H1 (cell line): ENCODE results near the gene BECN2. TPM values are rescaled to one million over a fixed set of nuclear protein-coding genes. Genes with fewer than 3 reads are reported as not detected.

Experiments used
- CTCF ChIA-PET: fragments of 300-600 bp; sonication (Branson Sonifier 250); formaldehyde crosslinking; loops from one replicate; lab custom pipeline; 2021; ENCODE audit not compliant: partially characterized antibody; lab: Charles Lee
- POLR2A ChIA-PET: fragments of 300-600 bp; sonication (Branson Sonifier 250); formaldehyde crosslinking; loops from one replicate; lab custom pipeline; 2021; ENCODE audit warnings: inconsistent platforms; ENCODE audit not compliant: partially characterized antibody; lab: Charles Lee
- DNase-seq, 2 experiments: peaks; one replicate each; pipeline versions ENCODE4 v3.0.0 to v3.0.0-alpha.2; 2010 to 2022; ENCODE audit warnings: low spot score in 2 of 2, low read depth in 1 of 2, mixed read lengths in 1 of 2
- FAIRE-seq: peaks from 2 replicates; lab custom pipeline; 2011; peaks lifted over from hg19 to GRCh38; lab: Jason Lieb, UNC
- H2AFZ ChIP-seq: 2 replicates; pipeline ENCODE4 v1.8.1; 2012; ENCODE audit warnings: low read length, inconsistent platforms
- H2AK5ac ChIP-seq: 2 replicates; pipeline ENCODE4 v1.6.1; 2013; ENCODE audit warnings: low read depth, low read length
- H2BK120ac ChIP-seq: replicated peaks from 2 replicates; pipeline ENCODE3; 2013; ENCODE audit warnings: low read depth, low read length, inconsistent platforms
- H2BK12ac ChIP-seq: 2 replicates; pipeline ENCODE4 v1.6.1; 2013; ENCODE audit warnings: low read depth, low read length
- H2BK15ac ChIP-seq: 2 replicates; pipeline ENCODE4 v1.6.1; 2013; ENCODE audit warnings: low read length
- H2BK20ac ChIP-seq: 2 replicates; pipeline ENCODE4 v1.6.1; 2013; ENCODE audit warnings: low read length
- H2BK5ac ChIP-seq: 2 replicates; pipeline ENCODE4 v1.6.1; 2013; ENCODE audit warnings: low read depth, low read length
- H3K14ac ChIP-seq: 2 replicates; pipeline ENCODE4 v1.6.1; 2013; ENCODE audit warnings: inconsistent platforms; ENCODE audit not compliant: insufficient read length
- H3K18ac ChIP-seq: 2 replicates; pipeline ENCODE4 v1.6.1; 2013; ENCODE audit warnings: low read length; ENCODE audit errors: extremely low read depth
- H3K23ac ChIP-seq: 2 replicates; pipeline ENCODE4 v1.6.1; 2013; ENCODE audit warnings: inconsistent platforms; ENCODE audit not compliant: insufficient read length
- H3K23me2 ChIP-seq: 2 replicates; pipeline ENCODE4 v1.6.1; 2013; ENCODE audit warnings: low read depth, low read length
- H3K27ac ChIP-seq: 2 replicates; pipeline ENCODE4 v1.6.1; 2011; ENCODE audit warnings: low read depth, low read length, inconsistent platforms
- H3K27me3 ChIP-seq, 4 experiments: replicated peaks in 1 of 4; 1 replicate in 1 of 4; 2 replicates in 3 of 4; pipeline versions ENCODE4 v1.6.1 to v1.8.1; 2011 to 2013; ENCODE audit warnings: low read length in 3 of 4, mild to moderate bottlenecking in 3 of 4, inconsistent platforms in 2 of 4, mixed read lengths in 2 of 4, moderate library complexity in 1 of 4; ENCODE audit not compliant: control insufficient read depth in 3 of 4, insufficient read depth in 3 of 4; ENCODE audit errors: extremely low read depth in 1 of 4
- H3K36me3 ChIP-seq, 4 experiments: 2 replicates each; pipeline versions ENCODE4 v1.6.1 to v1.8.1; 2011 to 2013; ENCODE audit warnings: mild to moderate bottlenecking in 4 of 4, low read length in 3 of 4, moderate library complexity in 2 of 4, control low read depth in 1 of 4, inconsistent platforms in 1 of 4; ENCODE audit not compliant: insufficient read depth in 4 of 4, control insufficient read depth in 2 of 4
- H3K4ac ChIP-seq: replicated peaks from 2 replicates; pipeline ENCODE3; 2013; ENCODE audit warnings: low read length, low read depth, mixed read lengths, inconsistent platforms; ENCODE audit not compliant: insufficient read length
- H3K4me1 ChIP-seq, 4 experiments: replicated peaks in 1 of 4; 1 replicate in 1 of 4; 2 replicates in 3 of 4; pipeline versions ENCODE4 v1.6.1 to v1.8.1; 2011 to 2013; ENCODE audit warnings: low read length in 3 of 4, inconsistent platforms in 2 of 4, mixed read lengths in 1 of 4; ENCODE audit not compliant: insufficient read depth in 4 of 4, control insufficient read depth in 3 of 4
- H3K4me2 ChIP-seq, 2 experiments: 2 replicates each; pipeline versions ENCODE4 v1.6.1 to v1.8.1; 2011 to 2013; ENCODE audit warnings: low read depth in 2 of 2, low read length in 2 of 2, control low read depth in 1 of 2, inconsistent platforms in 1 of 2, mild to moderate bottlenecking in 1 of 2; ENCODE audit not compliant: insufficient read depth in 1 of 2
- H3K4me3 ChIP-seq, 4 experiments: fragments of 200-600, 300-600 bp in 1 of 4; sonication (generic), shearing (Covaris generic), sonication (Bioruptor Twin) in 1 of 4; 2 replicates each; pipeline versions ENCODE4 v1.5.1 to v1.8.1; 2011 to 2016; ENCODE audit warnings: low read length in 4 of 4, low read depth in 3 of 4, control low read depth in 2 of 4, inconsistent platforms in 2 of 4, mild to moderate bottlenecking in 2 of 4, mixed read lengths in 1 of 4, moderate library complexity in 1 of 4; ENCODE audit not compliant: insufficient read depth in 2 of 4; ENCODE audit errors: extremely low read depth in 1 of 4
- H3K56ac ChIP-seq: replicated peaks from 2 replicates; pipeline ENCODE3; 2013; ENCODE audit warnings: low read depth, mild to moderate bottlenecking, mixed read lengths, low read length, inconsistent platforms; ENCODE audit not compliant: insufficient read length
- H3K79me1 ChIP-seq: 2 replicates; pipeline ENCODE4 v1.6.1; 2013; ENCODE audit warnings: low read depth, low read length, control low read depth
- H3K79me2 ChIP-seq, 2 experiments: 2 replicates each; pipeline versions ENCODE4 v1.6.1 to v1.8.1; 2012 to 2013; ENCODE audit warnings: low read length in 2 of 2, mild to moderate bottlenecking in 2 of 2, inconsistent platforms in 1 of 2; ENCODE audit not compliant: insufficient read depth in 2 of 2, control insufficient read depth in 1 of 2
- H3K9ac ChIP-seq, 4 experiments: replicated peaks in 1 of 4; 1 replicate in 1 of 4; 2 replicates in 3 of 4; pipeline versions ENCODE4 v1.6.1 to v1.8.1; 2011 to 2013; ENCODE audit warnings: low read depth in 3 of 4, low read length in 3 of 4, control low read depth in 2 of 4, mild to moderate bottlenecking in 2 of 4, moderate library complexity in 2 of 4, inconsistent platforms in 1 of 4; ENCODE audit errors: extremely low read depth in 1 of 4
- H3K9me3 ChIP-seq, 2 experiments: 2 replicates each; pipeline versions ENCODE4 v1.6.1 to v1.8.1; 2012 to 2013; ENCODE audit warnings: mild to moderate bottlenecking in 2 of 2, moderate library complexity in 2 of 2, control low read depth in 1 of 2, inconsistent platforms in 1 of 2, low read depth in 1 of 2, low read length in 1 of 2, mixed read lengths in 1 of 2; ENCODE audit not compliant: insufficient read depth in 2 of 2
- H4K20me1 ChIP-seq, 2 experiments: replicated peaks in 1 of 2; 2 replicates each; pipeline versions ENCODE3 to v1.8.1; 2011 to 2013; ENCODE audit warnings: inconsistent platforms in 2 of 2, low read length in 2 of 2, mild to moderate bottlenecking in 1 of 2; ENCODE audit not compliant: insufficient read depth in 2 of 2, control insufficient read depth in 1 of 2
- H4K5ac ChIP-seq: 2 replicates; pipeline ENCODE4 v1.6.1; 2013; ENCODE audit warnings: low read length, low read depth, mixed read lengths, inconsistent platforms; ENCODE audit not compliant: insufficient read length
- H4K8ac ChIP-seq: 2 replicates; pipeline ENCODE4 v1.8.0; 2013; ENCODE audit warnings: mild to moderate bottlenecking, moderate library complexity, low read length, inconsistent platforms; ENCODE audit not compliant: insufficient read depth; ENCODE audit errors: extremely low read depth
- H4K91ac ChIP-seq: replicated peaks from 2 replicates; pipeline ENCODE3; 2013; ENCODE audit warnings: low read length, mixed read lengths, inconsistent platforms; ENCODE audit not compliant: insufficient read length
- CBX8 ChIP-seq: fragments of 300-800, 300-1000 bp; sonication (generic); IDR thresholded peaks from 2 replicates; pipeline ENCODE4 v1.7.1; 2016; ENCODE audit warnings: low read depth, low read length, borderline replicate concordance
- CHD2 ChIP-seq: IDR thresholded peaks from 2 replicates; pipeline ENCODE4 v1.6.1; 2012; ENCODE audit warnings: low read length, improper control_type of control experiment
- POLR2A ChIP-seq, 2 experiments: IDR thresholded peaks; 1 replicate in 1 of 2; 2 replicates in 1 of 2; pipeline ENCODE4 v1.6.1; 2011; ENCODE audit warnings: low read depth in 2 of 2, low read length in 2 of 2, mild to moderate bottlenecking in 2 of 2; ENCODE audit errors: control extremely low read depth in 1 of 2
- RXRA ChIP-seq: IDR thresholded peaks from 2 replicates; pipeline ENCODE4 v1.6.1; 2011; ENCODE audit warnings: low read depth, mild to moderate bottlenecking, low read length, moderate library complexity; ENCODE audit not compliant: insufficient read depth
- SP1 ChIP-seq: IDR thresholded peaks from 2 replicates; pipeline ENCODE4 v1.6.1; 2011; ENCODE audit warnings: low read depth, low read length
- SP2 ChIP-seq: IDR thresholded peaks from 2 replicates; pipeline ENCODE4 v1.6.1; 2012; ENCODE audit warnings: mild to moderate bottlenecking, low read length, inconsistent platforms
- TEAD4 ChIP-seq: IDR thresholded peaks from 2 replicates; pipeline ENCODE4 v1.6.1; 2012; ENCODE audit warnings: low read depth, low read length, inconsistent platforms, mixed read lengths
- YY1 ChIP-seq: IDR thresholded peaks from 2 replicates; pipeline ENCODE4 v1.6.1; 2011; ENCODE audit warnings: low read depth, mild to moderate bottlenecking, low read length
- ZNF274 ChIP-seq: IDR thresholded peaks from 2 replicates; pipeline ENCODE4 v1.7.0; 2012; ENCODE audit warnings: low read length, borderline replicate concordance; ENCODE audit errors: extremely low read depth
- WGBS, 2 experiments: shearing (Covaris generic) in 1 of 2; methylation state at CpG; one replicate each; pipeline versions ENCODE4 v1.1.6 to v1.1.7; 2013 to 2015; ENCODE audit warnings: low lambda C conversion rate in 2 of 2, mixed read lengths in 2 of 2, inconsistent platforms in 1 of 2, low coverage in 1 of 2, missing lambda C conversion rate in 1 of 2; ENCODE audit not compliant: insufficient replicate concordance in 2 of 2, insufficient coverage in 1 of 2, insufficient read length in 1 of 2; ENCODE audit errors: extremely low coverage in 1 of 2, missing lambda C conversion rate in 1 of 2; 5-methylcytosine and 5-hydroxymethylcytosine counted together
- polyA plus RNA-seq, 7 experiments: library from polyadenylated mRNA; depleted of rRNA in 3 of 7; stranded (reverse) in 5 of 7; unstranded in 2 of 7; fragments of >200 nt in 5 of 7; fragments of 200-250 nt in 2 of 7; gene quantifications; 1 replicate in 5 of 7; 2 replicates in 1 of 7; 4 replicates in 1 of 7; pipeline versions ENCODE4 v1.2.1 to v1.2.3, GENCODE V29; 2011 to 2013; ENCODE audit warnings: missing spikeins in 2 of 7, mixed read lengths in 2 of 7
- total RNA-seq: library from RNA; stranded (reverse); fragmentation: NEBNext Ultra II Directional; extraction: Animal tissue kit (Norgen Biotek cat#: 25700); gene quantifications from 2 replicates; pipeline ENCODE4 v1.2.1, GENCODE V29; 2021
- TF ChIP-seq, protein P1 (sequence below): IDR thresholded peaks from 2 replicates; pipeline ENCODE4 v1.6.1; 2012; ENCODE audit warnings: low read length, inconsistent platforms

BECN2 gene
- total and polyA plus RNA-seq, 2 of the 8 experiments (the other 6 are each of a cell fraction or from before 2014, with no cell fraction given) = not detected

DNA sequence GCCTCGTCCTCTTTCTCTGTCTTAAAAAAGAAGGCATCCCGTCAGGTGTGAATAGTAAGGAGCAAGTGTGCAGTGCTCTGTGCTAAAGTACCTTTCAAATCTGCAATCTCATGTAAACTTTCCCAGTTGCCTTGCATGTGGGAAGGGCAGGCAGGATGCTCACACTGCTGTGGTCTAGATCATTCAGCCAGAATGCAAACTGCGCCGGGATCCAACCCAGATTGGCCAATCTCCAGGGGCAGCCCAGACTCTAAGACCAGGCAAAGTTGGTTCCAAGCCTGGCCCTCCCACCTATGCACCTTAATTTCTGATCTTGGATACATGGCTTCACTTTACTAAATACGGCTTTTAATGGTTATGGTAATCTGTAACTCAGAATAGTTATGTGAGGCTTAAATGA lies 44.5 kb downstream of the BECN2 start:
- Histone ChIP-seq H3K23ac (no peak overlapping the region), H4K5ac (no peak overlapping the region), H4K8ac (no peak overlapping the region), H2AFZ (no peak overlapping the region), H2BK15ac (no peak overlapping the region), H3K79me1 (no peaks in the 10 kb centered on the region), H3K9ac (no peak overlapping the region), H3K4me3 (no peak overlapping the region), H3K14ac (no peak overlapping the region), H4K91ac (no peak overlapping the region), H3K56ac (no peak overlapping the region), H3K4me1 (peaks cover 3 to 7% (median 5%) of the 10 kb centered on the region in 4 experiments; a peak in 4 of 7 replicates), H3K18ac (no peak overlapping the region), H2BK120ac (no peak overlapping the region), H3K27ac (no peak overlapping the region), H3K4ac (no peak overlapping the region), H3K23me2 (no peaks in the 10 kb centered on the region; the same call in 1 of the 2 replicates), H3K4me2 (no peak overlapping the region), H2AK5ac (no peak overlapping the region), H3K79me2 (no peaks in the 10 kb centered on the region), H3K27me3 (no peaks in the 10 kb centered on the region), H3K9me3 (no peaks in the 10 kb centered on the region), H2BK5ac (no peak overlapping the region), H4K20me1 (no peaks in the 10 kb centered on the region), H2BK12ac (no peak overlapping the region), H3K36me3 (no peaks in the 10 kb centered on the region), H2BK20ac (no peak overlapping the region)
- WGBS, 2 experiments = 95% methylated on average over 5 of the region's 5 CpGs; no CpG with 5 or more reads in 1 of the 2 experiments
- POLR2A ChIA-PET = no interaction called here
- DNase-seq = no peak
- no peak for FAIRE-seq
- CTCF ChIA-PET = interaction anchor here (1.5 to 2.0 kb wide), 2 partner anchors 16 to 105 kb away, joined by 5 to 8 read pairs; no protein-coding TSS in a partner anchor
- no peak for TF ChIP-seq CBX8
- TF ChIP-seq SP2 = no peak
- no peak for TF ChIP-seq TEAD4
- no peak for TF ChIP-seq CHD2
- TF ChIP-seq YY1 = no peak
- no peak for TF ChIP-seq RXRA
- TF ChIP-seq SP1 = no peak
- no peak for TF ChIP-seq ZNF274
- no peak for TF ChIP-seq POLR2A (IDR thresholded peaks at IDR 0.05; ENCODE audit: control extremely low read depth in 1 of 2, low read depth in 2 of 2, low read length in 2 of 2)
- TF ChIP-seq, protein P1, sequence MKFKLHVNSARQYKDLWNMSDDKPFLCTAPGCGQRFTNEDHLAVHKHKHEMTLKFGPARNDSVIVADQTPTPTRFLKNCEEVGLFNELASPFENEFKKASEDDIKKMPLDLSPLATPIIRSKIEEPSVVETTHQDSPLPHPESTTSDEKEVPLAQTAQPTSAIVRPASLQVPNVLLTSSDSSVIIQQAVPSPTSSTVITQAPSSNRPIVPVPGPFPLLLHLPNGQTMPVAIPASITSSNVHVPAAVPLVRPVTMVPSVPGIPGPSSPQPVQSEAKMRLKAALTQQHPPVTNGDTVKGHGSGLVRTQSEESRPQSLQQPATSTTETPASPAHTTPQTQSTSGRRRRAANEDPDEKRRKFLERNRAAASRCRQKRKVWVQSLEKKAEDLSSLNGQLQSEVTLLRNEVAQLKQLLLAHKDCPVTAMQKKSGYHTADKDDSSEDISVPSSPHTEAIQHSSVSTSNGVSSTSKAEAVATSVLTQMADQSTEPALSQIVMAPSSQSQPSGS = no peak
